Endodermal cell (in vitro differentiated cells): ENCODE data around the gene KCNH5. TPM values are rescaled to one million over a fixed set of nuclear protein-coding genes. Genes with fewer than 3 reads are reported as not detected.

Experiments used
- DNase-seq: peaks from one replicate; pipeline ENCODE4 v3.0.0-alpha.2; 2017
- H3K27ac ChIP-seq: 2 replicates; pipeline ENCODE4 v1.5.1; 2013; ENCODE audit warnings: mild to moderate bottlenecking, low read depth, low read length, moderate library complexity
- H3K27me3 ChIP-seq: 2 replicates; pipeline ENCODE4 v1.6.1; 2013; ENCODE audit warnings: mild to moderate bottlenecking, low read length, moderate library complexity; ENCODE audit not compliant: insufficient read depth, control insufficient read depth, poor library complexity, severe bottlenecking
- H3K36me3 ChIP-seq: 2 replicates; pipeline ENCODE4 v1.7.0; 2013; ENCODE audit warnings: mild to moderate bottlenecking, low read length, moderate library complexity; ENCODE audit not compliant: control insufficient read depth, insufficient read depth
- H3K4me1 ChIP-seq: one replicate; pipeline ENCODE4 v1.7.0; 2013; ENCODE audit warnings: low read length; ENCODE audit not compliant: control insufficient read depth, insufficient read depth
- H3K4me3 ChIP-seq: 2 replicates; pipeline ENCODE4 v1.5.1; 2013; ENCODE audit warnings: mild to moderate bottlenecking, low read length, moderate library complexity
- H3K9ac ChIP-seq: 2 replicates; pipeline ENCODE4 v1.6.1; 2013; ENCODE audit warnings: mild to moderate bottlenecking, low read length, moderate library complexity; ENCODE audit not compliant: poor library complexity, severe bottlenecking; ENCODE audit errors: extremely low read depth
- H3K9me3 ChIP-seq: 2 replicates; pipeline ENCODE4 v1.6.1; 2013; ENCODE audit warnings: mild to moderate bottlenecking, low read length, moderate library complexity; ENCODE audit not compliant: control insufficient read depth
- H3K27ac Mint-ChIP-seq: 2 replicates; pipeline ENCODE4 v1.8.0; 2020; ENCODE audit warnings: mixed read lengths
- H3K27me3 Mint-ChIP-seq: 2 replicates; pipeline ENCODE4 v1.8.0; 2021; ENCODE audit warnings: mild to moderate bottlenecking, mixed read lengths; ENCODE audit not compliant: insufficient read depth
- H3K36me3 Mint-ChIP-seq: 2 replicates; pipeline ENCODE4 v1.8.0; 2020; ENCODE audit warnings: low read depth, mixed read lengths
- H3K4me1 Mint-ChIP-seq: 2 replicates; pipeline ENCODE4 v1.8.0; 2020; ENCODE audit warnings: mixed read lengths
- H3K4me3 Mint-ChIP-seq: 2 replicates; pipeline ENCODE4 v1.8.0; 2020; ENCODE audit warnings: mild to moderate bottlenecking, moderate library complexity, mixed read lengths
- H3K9me3 Mint-ChIP-seq: 2 replicates; pipeline ENCODE4 v1.8.0; 2020; ENCODE audit warnings: mild to moderate bottlenecking, mixed read lengths
- CTCF ChIP-seq: fragments of 200-600 bp; sonication (generic); conservative IDR thresholded peaks from 2 replicates; pipeline ENCODE4 v1.5.0; 2021; ENCODE audit warnings: antibody characterized with exemption, mild to moderate bottlenecking
- WGBS, 2 experiments: methylation state at CpG; one replicate each; pipeline versions ENCODE4 v1.1.5 to v1.1.7; 2013; ENCODE audit warnings: missing lambda C conversion rate in 2 of 2, mixed read lengths in 1 of 2; ENCODE audit not compliant: insufficient coverage in 1 of 2, insufficient read length in 1 of 2; 5-methylcytosine and 5-hydroxymethylcytosine counted together
- total RNA-seq, 2 donors: library from RNA; stranded (reverse); fragmentation: NEBNext Ultra II Directional in 1 of 2; extraction: Animal tissue kit (Norgen Biotek cat#: 25700) in 1 of 2; gene quantifications; 2 replicates in 1 of 2; 3 replicates in 1 of 2; pipeline ENCODE4 v1.2.1, GENCODE V29; 2021

KCNH5 gene
- total RNA-seq, 2 donors from 2014 or later, result 2.5 to 3.9 TPM

- no peak overlapping the region for H3K4me3 ChIP-seq
- Mint-ChIP-seq H3K36me3 (peaks cover 7% of the 10 kb centered on the region), H3K9me3 (peaks cover 2% of the 10 kb centered on the region), H3K27ac (no peak overlapping the region), H3K27me3 (no peaks in the 10 kb centered on the region), H3K4me1 (peaks cover 9% of the 10 kb centered on the region), H3K4me3 (no peak overlapping the region)
- H3K4me1 ChIP-seq, result no peaks in the 10 kb centered on the region
- no peak for DNase-seq
- no peak overlapping the region for H3K9ac ChIP-seq
- H3K9me3 ChIP-seq, result peaks cover 6% of the 10 kb centered on the region
- no peaks in the 10 kb centered on the region for H3K27me3 ChIP-seq
- TF ChIP-seq CTCF, result no peak
- 94% methylated on average over 2 of the region's 3 CpGs; no CpG with 5 or more reads in 1 of the 2 experiments for WGBS, 2 experiments
- no peak overlapping the region for H3K27ac ChIP-seq
- no peaks in the 10 kb centered on the region for H3K36me3 ChIP-seq
Observed at GRCh38 chr14:62800577-62800976, 244.7 kb downstream of the KCNH5 start.

GRCh38 chr14:62796431-62796830 is 248.8 kb downstream of the KCNH5 start:
- no peak for TF ChIP-seq CTCF
- H3K9ac ChIP-seq, result no peak overlapping the region
- no peak overlapping the region for H3K27ac ChIP-seq
- no peaks in the 10 kb centered on the region for H3K4me1 ChIP-seq
- no peaks in the 10 kb centered on the region for H3K36me3 ChIP-seq
- no peaks in the 10 kb centered on the region for H3K27me3 ChIP-seq
- Mint-ChIP-seq H3K9me3 (peaks cover 2% of the 10 kb centered on the region), H3K36me3 (peaks cover 1% of the 10 kb centered on the region), H3K27ac (peak overlapping the region; percentile 12), H3K4me1 (peaks cover 9% of the 10 kb centered on the region), H3K4me3 (no peak overlapping the region), H3K27me3 (no peaks in the 10 kb centered on the region)
- no peak overlapping the region for H3K4me3 ChIP-seq
- no peak for DNase-seq
- 95 to 100% methylated on average over 2 to 3 of the region's 3 CpGs for WGBS, 2 experiments
- H3K9me3 ChIP-seq, result peaks cover 3% of the 10 kb centered on the region

GRCh38 chr14:62792578-62792977 is 252.7 kb downstream of the KCNH5 start:
- Mint-ChIP-seq H3K27ac (no peak overlapping the region), H3K27me3 (no peaks in the 10 kb centered on the region), H3K4me3 (no peak overlapping the region), H3K4me1 (peaks cover 9% of the 10 kb centered on the region), H3K9me3 (peaks cover 30% of the 10 kb centered on the region), H3K36me3 (peaks cover 2% of the 10 kb centered on the region)
- DNase-seq, result no peak
- Histone ChIP-seq H3K9me3 (peaks cover 29% of the 10 kb centered on the region), H3K9ac (no peak overlapping the region), H3K4me1 (no peaks in the 10 kb centered on the region), H3K4me3 (no peak overlapping the region), H3K27ac (no peak overlapping the region), H3K36me3 (no peaks in the 10 kb centered on the region), H3K27me3 (no peaks in the 10 kb centered on the region)
- 90% methylated on average over 5 of the region's 5 CpGs; no CpG with 5 or more reads in 1 of the 2 experiments for WGBS, 2 experiments
- TF ChIP-seq CTCF, result no peak
